ENCODE data around the gene MYCN.

MYCN gene

GRCh38 chr2:15979759-15980604 lies 39.6 kb downstream of the MYCN start:
- Histone ChIP-seq H3K4me3 (ENCODE audit: insufficient read depth in 1 of 2, low read depth in 1 of 2, low read length in 2 of 2) (no peak overlapping the region), H2AK5ac (ENCODE audit: low read length, severe bottlenecking) (no peak overlapping the region), H3K4me2 (ENCODE audit: low read length, poor library complexity, severe bottlenecking) (no peak overlapping the region), H3K36me3 (ENCODE audit: control insufficient read depth in 1 of 2, insufficient read depth in 2 of 2, low read depth in 1 of 2, low read length in 2 of 2) (no peaks in the 10 kb centered on the region), H4K91ac (ENCODE audit: low read length) (no peak overlapping the region), H2BK120ac (ENCODE audit: low read depth, low read length) (no peak overlapping the region), H3K79me1 (replicated peaks; ENCODE audit: low read length, poor library complexity, severe bottlenecking) (no peaks in the 10 kb centered on the region), H3K14ac (ENCODE audit: low read length in 2 of 2) (no peak overlapping the region), H3K27ac (ENCODE audit: low read length, poor library complexity, severe bottlenecking) (no peak overlapping the region), H3K4me1 (ENCODE audit: control insufficient read depth, insufficient read depth, low read depth, low read length) (peaks cover 4% of the 10 kb centered on the region), H3K27me3 (ENCODE audit: control insufficient read depth in 1 of 2, insufficient read depth in 1 of 2, low read length in 2 of 2) (no peaks in the 10 kb centered on the region), H3K9ac (ENCODE audit: low read length) (no peak overlapping the region), H3K18ac (ENCODE audit: low read depth in 1 of 2, low read length in 2 of 2) (no peak overlapping the region), H3K9me3 (ENCODE audit: control insufficient read depth, low read length) (no peaks in the 10 kb centered on the region), H4K8ac (ENCODE audit: low read length) (no peak overlapping the region), H2BK15ac (ENCODE audit: low read depth, poor library complexity, severe bottlenecking) (no peak overlapping the region), H2BK5ac (ENCODE audit: low read depth, low read length, poor library complexity, severe bottlenecking) (no peak overlapping the region), H2BK12ac (ENCODE audit: low read length in 2 of 2) (no peak overlapping the region), H3K23ac (ENCODE audit: low read length in 2 of 2) (no peak overlapping the region), H2AFZ (ENCODE audit: low read depth, low read length) (no peak overlapping the region), H3K4ac (ENCODE audit: low read depth in 1 of 2, low read length in 2 of 2) (no peak overlapping the region)
- DNase-seq = no peak
- WGBS = 69% methylated on average over 9 of the region's 9 CpGs

- Histone ChIP-seq H3K79me1 (replicated peaks; ENCODE audit: low read length, poor library complexity, severe bottlenecking) (no peaks in the 10 kb centered on the region), H3K36me3 (ENCODE audit: control insufficient read depth in 1 of 2, insufficient read depth in 2 of 2, low read depth in 1 of 2, low read length in 2 of 2) (no peaks in the 10 kb centered on the region), H3K27ac (ENCODE audit: low read length, poor library complexity, severe bottlenecking) (no peak overlapping the region), H3K4me3 (ENCODE audit: insufficient read depth in 1 of 2, low read depth in 1 of 2, low read length in 2 of 2) (no peak overlapping the region), H3K4me2 (ENCODE audit: low read length, poor library complexity, severe bottlenecking) (no peak overlapping the region), H3K27me3 (ENCODE audit: control insufficient read depth in 1 of 2, insufficient read depth in 1 of 2, low read length in 2 of 2) (no peaks in the 10 kb centered on the region), H2BK15ac (ENCODE audit: low read depth, poor library complexity, severe bottlenecking) (no peak overlapping the region), H3K23ac (ENCODE audit: low read length in 2 of 2) (no peak overlapping the region), H3K14ac (ENCODE audit: low read length in 2 of 2) (no peak overlapping the region), H2BK12ac (ENCODE audit: low read length in 2 of 2) (no peak overlapping the region), H3K9me3 (ENCODE audit: control insufficient read depth, low read length) (no peaks in the 10 kb centered on the region), H4K8ac (ENCODE audit: low read length) (no peak overlapping the region), H3K4me1 (ENCODE audit: control insufficient read depth, insufficient read depth, low read depth, low read length) (peaks cover 4% of the 10 kb centered on the region), H2BK120ac (ENCODE audit: low read depth, low read length) (no peak overlapping the region), H3K9ac (ENCODE audit: low read length) (no peak overlapping the region), H2AFZ (ENCODE audit: low read depth, low read length) (no peak overlapping the region), H3K4ac (ENCODE audit: low read depth in 1 of 2, low read length in 2 of 2) (no peak overlapping the region), H2AK5ac (ENCODE audit: low read length, severe bottlenecking) (no peak overlapping the region), H3K18ac (ENCODE audit: low read depth in 1 of 2, low read length in 2 of 2) (no peak overlapping the region), H2BK5ac (ENCODE audit: low read depth, low read length, poor library complexity, severe bottlenecking) (no peak overlapping the region), H4K91ac (ENCODE audit: low read length) (no peak overlapping the region)
- DNase-seq = no peak
- WGBS = 47% methylated on average over 12 of the region's 14 CpGs
Observed at GRCh38 chr2:15980605-15981098, 40.3 kb downstream of the MYCN start.

- no peak overlapping the region for H2BK120ac ChIP-seq (ENCODE audit: low read depth, low read length)
- H3K4ac ChIP-seq (ENCODE audit: low read depth in 1 of 2, low read length in 2 of 2) = no peak overlapping the region
- no peak for DNase-seq
- H2AFZ ChIP-seq (ENCODE audit: low read depth, low read length) = no peak overlapping the region
- H3K18ac ChIP-seq (ENCODE audit: low read depth in 1 of 2, low read length in 2 of 2) = no peak overlapping the region
- no peak overlapping the region for H4K91ac ChIP-seq (ENCODE audit: low read length)
- H3K79me1 ChIP-seq (replicated peaks; ENCODE audit: low read length, poor library complexity, severe bottlenecking) = no peaks in the 10 kb centered on the region
- H2BK12ac ChIP-seq (ENCODE audit: low read length in 2 of 2) = no peak overlapping the region
- H3K4me1 ChIP-seq (ENCODE audit: control insufficient read depth, insufficient read depth, low read depth, low read length) = peaks cover 4% of the 10 kb centered on the region
- H3K23ac ChIP-seq (ENCODE audit: low read length in 2 of 2) = no peak overlapping the region
- no peak overlapping the region for H2BK15ac ChIP-seq (ENCODE audit: low read depth, poor library complexity, severe bottlenecking)
- no peak overlapping the region for H3K4me2 ChIP-seq (ENCODE audit: low read length, poor library complexity, severe bottlenecking)
- WGBS = 93% methylated on average over 8 of the region's 8 CpGs
- H4K8ac ChIP-seq (ENCODE audit: low read length) = no peak overlapping the region
- H3K14ac ChIP-seq (ENCODE audit: low read length in 2 of 2) = no peak overlapping the region
- H3K9me3 ChIP-seq (ENCODE audit: control insufficient read depth, low read length) = no peaks in the 10 kb centered on the region
- no peaks in the 10 kb centered on the region for H3K36me3 ChIP-seq (ENCODE audit: control insufficient read depth in 1 of 2, insufficient read depth in 2 of 2, low read depth in 1 of 2, low read length in 2 of 2)
- no peak overlapping the region for H2AK5ac ChIP-seq (ENCODE audit: low read length, severe bottlenecking)
- no peaks in the 10 kb centered on the region for H3K27me3 ChIP-seq (ENCODE audit: control insufficient read depth in 1 of 2, insufficient read depth in 1 of 2, low read length in 2 of 2)
- H3K9ac ChIP-seq (ENCODE audit: low read length) = no peak overlapping the region
- H3K27ac ChIP-seq (ENCODE audit: low read length, poor library complexity, severe bottlenecking) = no peak overlapping the region
- H3K4me3 ChIP-seq (ENCODE audit: insufficient read depth in 1 of 2, low read depth in 1 of 2, low read length in 2 of 2) = no peak overlapping the region
- no peak overlapping the region for H2BK5ac ChIP-seq (ENCODE audit: low read depth, low read length, poor library complexity, severe bottlenecking)
Observed at GRCh38 chr2:15981646-15982045, 41.3 kb downstream of the MYCN start.

GRCh38 chr2:15982285-15983044 lies 42.1 kb downstream of the MYCN start:
- Histone ChIP-seq H3K18ac (ENCODE audit: low read depth in 1 of 2, low read length in 2 of 2) (no peak overlapping the region), H3K4me2 (ENCODE audit: low read length, poor library complexity, severe bottlenecking) (no peak overlapping the region), H3K9me3 (ENCODE audit: control insufficient read depth, low read length) (no peaks in the 10 kb centered on the region), H3K4me3 (ENCODE audit: insufficient read depth in 1 of 2, low read depth in 1 of 2, low read length in 2 of 2) (no peak overlapping the region), H2BK12ac (ENCODE audit: low read length in 2 of 2) (no peak overlapping the region), H3K23ac (ENCODE audit: low read length in 2 of 2) (no peak overlapping the region), H2AK5ac (ENCODE audit: low read length, severe bottlenecking) (no peak overlapping the region), H3K9ac (ENCODE audit: low read length) (no peak overlapping the region), H2AFZ (ENCODE audit: low read depth, low read length) (no peak overlapping the region), H3K4me1 (ENCODE audit: control insufficient read depth, insufficient read depth, low read depth, low read length) (peaks cover 4% of the 10 kb centered on the region), H3K36me3 (ENCODE audit: control insufficient read depth in 1 of 2, insufficient read depth in 2 of 2, low read depth in 1 of 2, low read length in 2 of 2) (no peaks in the 10 kb centered on the region), H3K14ac (ENCODE audit: low read length in 2 of 2) (no peak overlapping the region), H4K8ac (ENCODE audit: low read length) (no peak overlapping the region), H3K79me1 (replicated peaks; ENCODE audit: low read length, poor library complexity, severe bottlenecking) (no peaks in the 10 kb centered on the region), H2BK5ac (ENCODE audit: low read depth, low read length, poor library complexity, severe bottlenecking) (no peak overlapping the region), H3K27me3 (ENCODE audit: control insufficient read depth in 1 of 2, insufficient read depth in 1 of 2, low read length in 2 of 2) (no peaks in the 10 kb centered on the region), H3K27ac (ENCODE audit: low read length, poor library complexity, severe bottlenecking) (no peak overlapping the region), H3K4ac (ENCODE audit: low read depth in 1 of 2, low read length in 2 of 2) (no peak overlapping the region), H2BK120ac (ENCODE audit: low read depth, low read length) (no peak overlapping the region), H2BK15ac (ENCODE audit: low read depth, poor library complexity, severe bottlenecking) (no peak overlapping the region), H4K91ac (ENCODE audit: low read length) (no peak overlapping the region)
- no peak for DNase-seq
- 41% methylated on average over 5 of the region's 10 CpGs for WGBS

Measured in mesenchymal stem cell (in vitro differentiated cells and primary cell).